CD14-positive monocyte (primary cell): ENCODE data around the gene MIOX. TPM values are rescaled to one million over a fixed set of nuclear protein-coding genes. Genes with fewer than 3 reads are reported as not detected.
"Not testable (repeated sequence)": the region's sequence is repeated elsewhere in the genome, so short reads cannot be mapped to it uniquely, and the experiment has no call there.

Experiments
- DNase-seq, 3 donors: peaks; one replicate each; pipeline ENCODE4 v3.0.0-alpha.2; 2011 to 2022
- H2AFZ ChIP-seq: 2 replicates; pipeline ENCODE4 v1.6.0; 2012; ENCODE audit warnings: mild to moderate bottlenecking, low read depth, low read length, inconsistent platforms; ENCODE audit not compliant: insufficient read depth, poor library complexity, severe bottlenecking
- H3K27ac ChIP-seq, 2 donors: 1 replicate in 1 of 2; 2 replicates in 1 of 2; pipeline ENCODE4 v1.5.1; 2012 to 2013; ENCODE audit warnings: low read length in 2 of 2, control low read depth in 1 of 2, inconsistent platforms in 1 of 2, low read depth in 1 of 2, mild to moderate bottlenecking in 1 of 2
- H3K27me3 ChIP-seq, 2 donors: one replicate each; pipeline versions ENCODE4 v1.6.0 to v1.6.1; 2011 to 2013; ENCODE audit warnings: low read length in 2 of 2; ENCODE audit not compliant: control insufficient read depth in 2 of 2, insufficient read depth in 2 of 2
- H3K36me3 ChIP-seq, 2 donors: replicated peaks in 1 of 2; 1 replicate in 1 of 2; 2 replicates in 1 of 2; pipeline versions ENCODE4 v1.5.1 to v1.6.1; 2012 to 2013; ENCODE audit warnings: low read length in 2 of 2, control low read depth in 1 of 2, inconsistent platforms in 1 of 2, mild to moderate bottlenecking in 1 of 2; ENCODE audit not compliant: insufficient read depth in 2 of 2, control insufficient read depth in 1 of 2
- H3K4me1 ChIP-seq, 2 donors: 1 replicate in 1 of 2; 2 replicates in 1 of 2; pipeline versions ENCODE4 v1.5.1 to v1.6.1; 2012 to 2013; ENCODE audit warnings: low read length in 2 of 2, control low read depth in 1 of 2, inconsistent platforms in 1 of 2, mild to moderate bottlenecking in 1 of 2, moderate library complexity in 1 of 2; ENCODE audit not compliant: insufficient read depth in 2 of 2, control insufficient read depth in 1 of 2
- H3K4me2 ChIP-seq: replicated peaks from 2 replicates; pipeline ENCODE3; 2012; ENCODE audit warnings: low read length, moderate library complexity, mild to moderate bottlenecking; ENCODE audit not compliant: poor library complexity, severe bottlenecking; ENCODE audit errors: extremely low read depth
- H3K4me3 ChIP-seq, 3 experiments: fragments of 200-600 bp in 1 of 3; sonication (generic) in 1 of 3; replicated peaks in 1 of 3; 1 replicate in 2 of 3; 2 replicates in 1 of 3; pipeline ENCODE4 v1.5.1; 2011 to 2013; ENCODE audit warnings: low read length in 3 of 3, mild to moderate bottlenecking in 3 of 3, control low read depth in 2 of 3, low read depth in 2 of 3, inconsistent platforms in 1 of 3, moderate library complexity in 1 of 3
- H3K79me2 ChIP-seq: 2 replicates; pipeline ENCODE4 v1.6.0; 2012; ENCODE audit warnings: mild to moderate bottlenecking, control low read depth, inconsistent platforms, low read length, moderate library complexity; ENCODE audit not compliant: insufficient read depth
- H3K9ac ChIP-seq: 2 replicates; pipeline ENCODE4 v1.6.0; 2017; ENCODE audit warnings: low read length, mild to moderate bottlenecking; ENCODE audit not compliant: insufficient read depth, poor library complexity, severe bottlenecking
- H3K9me3 ChIP-seq, 2 donors: replicated peaks in 1 of 2; 1 replicate in 1 of 2; 2 replicates in 1 of 2; pipeline versions ENCODE4 v1.5.1 to v1.6.1; 2012 to 2013; ENCODE audit warnings: low read length in 2 of 2, control low read depth in 1 of 2; ENCODE audit not compliant: control insufficient read depth in 1 of 2, insufficient read depth in 1 of 2
- H4K20me1 ChIP-seq: 2 replicates; pipeline ENCODE4 v1.6.0; 2012; ENCODE audit warnings: mild to moderate bottlenecking, low read length, control low read depth, moderate library complexity; ENCODE audit not compliant: insufficient read depth
- H3K27ac Mint-ChIP-seq, 7 donors: one replicate each; pipeline ENCODE4 v1.8.0; 2020; ENCODE audit warnings: mild to moderate bottlenecking in 7 of 7, mixed read lengths in 7 of 7, moderate library complexity in 6 of 7, inconsistent platforms in 2 of 7
- H3K27me3 Mint-ChIP-seq, 3 donors: one replicate each; pipeline ENCODE4 v1.8.0; 2021 to 2022; ENCODE audit warnings: low read depth in 3 of 3, mild to moderate bottlenecking in 3 of 3, mixed read lengths in 3 of 3, moderate library complexity in 3 of 3, inconsistent platforms in 1 of 3
- H3K36me3 Mint-ChIP-seq, 2 donors: one replicate each; pipeline ENCODE4 v1.8.0; 2020; ENCODE audit warnings: mixed read lengths in 2 of 2, inconsistent platforms in 1 of 2, mild to moderate bottlenecking in 1 of 2
- H3K4me1 Mint-ChIP-seq: one replicate; pipeline ENCODE4 v1.8.0; 2020; ENCODE audit warnings: mild to moderate bottlenecking, mixed read lengths
- H3K4me3 Mint-ChIP-seq, 2 donors: one replicate each; pipeline ENCODE4 v1.8.0; 2020; ENCODE audit warnings: mild to moderate bottlenecking in 2 of 2, mixed read lengths in 2 of 2, moderate library complexity in 1 of 2
- H3K9me3 Mint-ChIP-seq, 7 donors: one replicate each; pipeline ENCODE4 v1.8.0; 2020 to 2022; ENCODE audit warnings: mixed read lengths in 7 of 7, mild to moderate bottlenecking in 6 of 7, moderate library complexity in 6 of 7, inconsistent platforms in 2 of 7
- WGBS: methylation state at CpG from one replicate; pipeline ENCODE4 v1.1.5; 2013; ENCODE audit warnings: missing lambda C conversion rate; ENCODE audit not compliant: insufficient coverage; 5-methylcytosine and 5-hydroxymethylcytosine counted together
- intact Hi-C, 2 donors: fragments of 100-400 bp; cut with micrococcal nuclease; formaldehyde crosslinking; loops; one replicate each; pipeline versions ENCODE4 v1.15.0 to v1.15.1; 2023
- polyA plus RNA-seq, 3 donors: library from polyadenylated mRNA; depleted of rRNA in 1 of 3; unstranded in 2 of 3; stranded (reverse) in 1 of 3; fragments of 300-500 nt in 2 of 3; fragments of >200 nt in 1 of 3; fragmentation: Illumina TruSeq in 2 of 3; gene quantifications; 1 replicate in 2 of 3; 2 replicates in 1 of 3; pipeline ENCODE4 v1.2.3, GENCODE V29; 2012 to 2021
- TF ChIP-seq, protein P1 (sequence below): fragments of 200-600 bp; IDR thresholded peaks from one replicate; pipeline ENCODE4 v1.8.0; 2022; ENCODE audit warnings: antibody characterized with exemption, mild to moderate bottlenecking

Gene MIOX
- polyA plus RNA-seq, 3 donors: not detected

DNA sequence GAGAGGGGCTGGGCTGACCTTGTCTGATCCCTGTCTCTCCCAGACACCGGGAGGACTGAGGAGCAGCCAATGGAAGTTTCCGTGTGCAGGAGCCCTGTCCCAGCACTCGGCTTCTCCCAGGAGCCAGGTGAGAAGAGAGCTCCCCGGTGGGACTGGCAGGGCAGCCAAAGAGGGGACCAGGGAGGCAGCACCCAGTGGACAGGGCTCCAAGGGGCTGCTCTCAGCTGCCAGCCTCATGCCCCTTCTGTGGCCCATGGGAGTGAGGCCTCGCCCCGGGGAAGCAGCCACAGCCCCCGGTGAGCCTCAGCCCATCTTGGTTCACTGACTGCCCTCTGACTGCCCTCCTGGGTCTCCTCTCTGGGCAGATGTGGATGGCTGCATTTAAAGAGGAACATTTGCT, 31.9 kb downstream of the MIOX start:
- TF ChIP-seq, protein P1, sequence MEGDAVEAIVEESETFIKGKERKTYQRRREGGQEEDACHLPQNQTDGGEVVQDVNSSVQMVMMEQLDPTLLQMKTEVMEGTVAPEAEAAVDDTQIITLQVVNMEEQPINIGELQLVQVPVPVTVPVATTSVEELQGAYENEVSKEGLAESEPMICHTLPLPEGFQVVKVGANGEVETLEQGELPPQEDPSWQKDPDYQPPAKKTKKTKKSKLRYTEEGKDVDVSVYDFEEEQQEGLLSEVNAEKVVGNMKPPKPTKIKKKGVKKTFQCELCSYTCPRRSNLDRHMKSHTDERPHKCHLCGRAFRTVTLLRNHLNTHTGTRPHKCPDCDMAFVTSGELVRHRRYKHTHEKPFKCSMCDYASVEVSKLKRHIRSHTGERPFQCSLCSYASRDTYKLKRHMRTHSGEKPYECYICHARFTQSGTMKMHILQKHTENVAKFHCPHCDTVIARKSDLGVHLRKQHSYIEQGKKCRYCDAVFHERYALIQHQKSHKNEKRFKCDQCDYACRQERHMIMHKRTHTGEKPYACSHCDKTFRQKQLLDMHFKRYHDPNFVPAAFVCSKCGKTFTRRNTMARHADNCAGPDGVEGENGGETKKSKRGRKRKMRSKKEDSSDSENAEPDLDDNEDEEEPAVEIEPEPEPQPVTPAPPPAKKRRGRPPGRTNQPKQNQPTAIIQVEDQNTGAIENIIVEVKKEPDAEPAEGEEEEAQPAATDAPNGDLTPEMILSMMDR: no peak
- no peak overlapping the region for H3K9ac ChIP-seq
- 97% methylated on average over 7 of the region's 7 CpGs for WGBS
- no peak overlapping the region for H3K4me3 ChIP-seq
- no peak overlapping the region for H3K4me2 ChIP-seq
- intact Hi-C loops: no loop called here
- H2AFZ ChIP-seq: no peak overlapping the region
- H3K27ac ChIP-seq: no peak overlapping the region
- H3K4me1 Mint-ChIP-seq: no peaks in the 10 kb centered on the region
- H3K79me2 ChIP-seq: peaks cover 36% of the 10 kb centered on the region
- peaks cover 31% of the 10 kb centered on the region for H4K20me1 ChIP-seq
- H3K9me3 ChIP-seq: no peaks in the 10 kb centered on the region
- H3K27me3 ChIP-seq: no peaks in the 10 kb centered on the region
- peaks cover 0 to 1% (median 0%) of the 10 kb centered on the region in 7 donors for H3K9me3 Mint-ChIP-seq
- peaks cover 0 to 2% (median 0%) of the 10 kb centered on the region in 3 donors for H3K27me3 Mint-ChIP-seq
- peaks cover 0 to 1% of the 10 kb centered on the region in 2 donors for H3K4me1 ChIP-seq
- no peak overlapping the region for H3K4me3 Mint-ChIP-seq
- peaks cover 26 to 67% of the 10 kb centered on the region in 2 donors for H3K36me3 Mint-ChIP-seq
- H3K27ac Mint-ChIP-seq: peak overlapping the region in 2 of 7 donors; percentile 26 to 47
- DNase-seq: no peak
- H3K36me3 ChIP-seq: peaks cover 50 to 76% of the 10 kb centered on the region in 2 donors

DNA sequence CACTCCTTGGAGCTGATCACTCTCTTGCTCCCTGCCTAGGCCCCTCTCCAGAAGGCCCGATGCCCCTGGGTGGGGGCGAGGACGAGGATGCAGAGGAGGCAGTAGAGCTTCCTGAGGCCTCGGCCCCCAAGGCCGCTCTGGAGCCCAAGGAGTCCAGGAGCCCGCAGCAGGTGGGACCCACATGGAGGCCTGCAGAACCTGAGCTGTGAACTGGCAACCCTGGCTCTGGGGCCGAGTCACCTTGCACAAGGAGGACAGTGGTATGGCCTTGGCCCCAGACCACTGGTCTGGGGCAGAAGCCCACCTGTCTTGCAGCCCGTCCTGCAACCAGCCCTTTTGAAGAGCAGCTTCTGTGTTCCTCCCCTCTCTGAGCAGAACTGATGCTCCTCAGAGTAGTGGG, 32.5 kb downstream of the MIOX start:
- H4K20me1 ChIP-seq: peaks cover 37% of the 10 kb centered on the region
- peaks cover 0 to 2% (median 0%) of the 10 kb centered on the region in 3 donors for H3K27me3 Mint-ChIP-seq
- intact Hi-C loops: no loop called here

DNA sequence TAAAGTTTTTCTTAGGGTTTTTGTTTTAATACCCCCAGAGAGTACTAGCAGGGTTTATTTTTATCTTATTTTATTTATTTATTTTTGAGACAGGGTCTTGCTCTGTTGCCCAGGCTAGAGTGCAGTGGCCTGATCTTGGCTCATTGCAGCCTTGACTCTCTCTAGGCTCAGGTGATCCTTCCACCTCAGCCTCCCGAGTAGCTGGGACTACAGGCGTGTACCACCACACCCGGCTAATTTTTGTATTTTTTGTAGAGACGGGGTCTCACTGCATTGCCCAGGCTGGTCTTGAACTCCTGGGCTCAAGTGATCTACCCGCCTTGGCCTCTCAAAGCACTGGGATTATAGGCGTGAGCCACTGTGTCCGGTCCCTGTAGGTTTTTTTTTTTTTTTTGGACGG, 33.5 kb downstream of the MIOX start:
- 96% methylated on average over 7 of the region's 8 CpGs for WGBS
- peaks cover 36% of the 10 kb centered on the region for H3K79me2 ChIP-seq
- H3K4me1 Mint-ChIP-seq, H3K27ac ChIP-seq, H3K9me3 ChIP-seq, H3K27me3 ChIP-seq, DNase-seq, H3K9ac ChIP-seq, H3K4me3 ChIP-seq, H3K27ac Mint-ChIP-seq, H3K27me3 Mint-ChIP-seq, H3K4me3 Mint-ChIP-seq, H2AFZ ChIP-seq, H3K9me3 Mint-ChIP-seq, intact Hi-C loops, H3K4me2 ChIP-seq: not testable (repeated sequence)
- peaks cover 42% of the 10 kb centered on the region for H4K20me1 ChIP-seq
- H3K4me1 ChIP-seq: peaks cover 13 to 17% of the 10 kb centered on the region in 2 donors
- peaks cover 60 to 83% of the 10 kb centered on the region in 2 donors for H3K36me3 ChIP-seq
- peaks cover 34 to 74% of the 10 kb centered on the region in 2 donors for H3K36me3 Mint-ChIP-seq

More for the DNA sequence above, 32.5 kb downstream of the MIOX start:
- no peaks in the 10 kb centered on the region for H3K9me3 ChIP-seq
- H3K36me3 ChIP-seq: peaks cover 56 to 81% of the 10 kb centered on the region in 2 donors
- H3K4me1 Mint-ChIP-seq: no peaks in the 10 kb centered on the region
- no peak overlapping the region for H3K4me3 ChIP-seq
- WGBS: 100% methylated on average over 8 of the region's 8 CpGs
- H3K27ac ChIP-seq: no peak overlapping the region
- DNase-seq: no peak
- H2AFZ ChIP-seq: no peak overlapping the region
- H3K27me3 ChIP-seq: no peaks in the 10 kb centered on the region
- peaks cover 28 to 69% of the 10 kb centered on the region in 2 donors for H3K36me3 Mint-ChIP-seq
- H3K4me1 ChIP-seq: peaks cover 3 to 7% of the 10 kb centered on the region in 2 donors
- H3K9ac ChIP-seq: no peak overlapping the region
- TF ChIP-seq, protein P1: no peak
- no peak overlapping the region for H3K4me3 Mint-ChIP-seq
- H3K9me3 Mint-ChIP-seq: peaks cover 0 to 1% (median 0%) of the 10 kb centered on the region in 7 donors
- H3K79me2 ChIP-seq: peaks cover 36% of the 10 kb centered on the region
- no peak overlapping the region for H3K27ac Mint-ChIP-seq
- no peak overlapping the region for H3K4me2 ChIP-seq
